ENCODE results near the gene OSBPL6. TPM values are rescaled to one million over a fixed set of nuclear protein-coding genes. Genes with fewer than 3 reads are reported as not detected.

OSBPL6 gene
- total RNA-seq, 4 donors from 2014 or later, result 19.1 to 31.4 (median 21.6) TPM

GRCh38 chr2:178200331-178200730, 6.0 kb downstream of the OSBPL6 start:
- H3K4me3 ChIP-seq (ENCODE audit: low read depth, poor library complexity, severe bottlenecking), result no peak overlapping the region
- DNase-seq (ENCODE audit: low spot score in 2 of 2), result no peak
- TF ChIP-seq POLR2A (IDR thresholded peaks at IDR 0.05) (no peak), CTCF (IDR thresholded peaks at IDR 0.05) (no peak)
- intact Hi-C loops (cut with DNase I; ENCODE audit: low total_unique reads), result no loop called here
- WGBS, 2 donors, result 70 to 86% methylated on average over 1 of the region's 1 CpG

DNA sequence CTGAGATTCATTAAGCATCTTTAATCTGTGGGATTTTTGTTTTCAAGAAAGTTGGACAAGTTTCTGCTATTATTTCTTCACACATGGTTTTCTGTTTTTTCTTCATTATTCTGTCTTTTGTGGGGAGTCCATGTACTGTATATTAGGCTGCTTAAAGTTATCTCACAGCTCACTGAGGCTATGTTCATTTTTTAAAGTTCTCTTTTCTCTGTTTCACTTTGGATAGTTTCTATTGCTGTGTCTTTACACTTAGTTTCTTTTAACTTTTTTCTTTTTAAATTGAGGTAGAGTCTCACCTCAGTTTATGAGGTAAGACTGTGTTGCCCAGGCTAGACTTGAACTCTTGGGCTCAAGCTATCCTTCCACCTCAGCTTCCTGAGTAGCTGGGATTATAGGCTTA, 8.6 kb downstream of the OSBPL6 start:
- TF ChIP-seq POLR2A (IDR thresholded peaks at IDR 0.05) (no peak), CTCF (IDR thresholded peaks at IDR 0.05) (no peak)
- intact Hi-C loops (cut with DNase I; ENCODE audit: low total_unique reads), result no loop called here
- no peak overlapping the region for H3K4me3 ChIP-seq (ENCODE audit: low read depth, poor library complexity, severe bottlenecking)
- no peak for DNase-seq (ENCODE audit: low spot score in 2 of 2)

DNA sequence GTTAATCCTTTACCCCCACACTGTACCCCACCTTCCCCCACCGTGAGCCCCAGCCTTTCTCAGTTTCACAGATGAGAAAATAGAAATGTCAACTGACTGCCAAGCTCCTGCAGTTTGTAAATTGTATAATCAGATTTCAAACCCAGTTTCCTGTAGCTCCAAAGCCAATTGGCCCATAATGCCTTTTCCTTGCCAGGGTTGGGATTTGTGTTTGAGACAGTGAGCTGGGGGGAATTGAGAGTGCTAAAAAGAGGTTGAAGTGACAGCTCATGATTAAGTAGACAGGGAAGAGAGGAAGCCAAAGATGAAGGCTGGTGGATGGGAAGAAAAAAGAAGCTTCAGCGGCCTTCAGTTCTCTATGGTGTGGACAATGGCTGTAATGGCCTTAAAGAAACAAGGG, 10.7 kb downstream of the OSBPL6 start:
- no peak for TF ChIP-seq CTCF (IDR thresholded peaks at IDR 0.05)
- no peak for TF ChIP-seq POLR2A (IDR thresholded peaks at IDR 0.05)
- intact Hi-C loops (cut with DNase I; ENCODE audit: low total_unique reads), result no loop called here
- no peak overlapping the region for H3K4me3 ChIP-seq (ENCODE audit: low read depth, poor library complexity, severe bottlenecking)
- DNase-seq (ENCODE audit: low spot score in 2 of 2), result no peak
- 58 to 67% methylated on average over 2 of the region's 2 CpGs for WGBS, 2 donors

- TF ChIP-seq CTCF (IDR thresholded peaks at IDR 0.05) (no peak), POLR2A (IDR thresholded peaks at IDR 0.05) (no peak)
- 87 to 89% methylated on average over 3 of the region's 3 CpGs for WGBS, 2 donors
- intact Hi-C loops (cut with DNase I; ENCODE audit: low total_unique reads), result no loop called here
Measured at GRCh38 chr2:178205853-178206521, 11.7 kb downstream of the OSBPL6 start.

DNA sequence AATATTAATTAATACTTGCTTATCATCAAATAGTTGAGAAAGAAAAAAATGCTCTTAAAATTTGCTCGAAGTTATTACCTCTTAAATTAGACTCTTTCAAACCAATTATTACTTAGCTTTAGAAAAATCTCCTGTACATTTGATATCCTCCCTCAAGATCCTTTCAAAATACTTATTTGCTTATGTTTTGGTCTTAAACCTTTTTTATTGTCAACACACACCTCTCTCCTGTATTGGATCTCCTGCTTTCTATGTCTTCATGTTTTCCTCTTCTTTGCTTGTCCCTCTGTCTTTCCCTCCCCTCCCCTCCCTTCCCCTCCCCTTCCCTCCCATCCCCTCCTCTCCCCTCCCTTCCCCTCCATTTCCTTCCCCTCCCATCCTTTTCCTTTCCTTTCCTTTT, 14.0 kb downstream of the OSBPL6 start:
- 89 to 93% methylated on average over 1 of the region's 1 CpG for WGBS, 2 donors
- intact Hi-C loops (cut with DNase I; ENCODE audit: low total_unique reads), result no loop called here
- no peak for TF ChIP-seq CTCF (IDR thresholded peaks at IDR 0.05)
- no peak for TF ChIP-seq POLR2A (IDR thresholded peaks at IDR 0.05)
- no peak for DNase-seq (ENCODE audit: low spot score in 2 of 2)
- H3K4me3 ChIP-seq (ENCODE audit: low read depth, poor library complexity, severe bottlenecking), result no peak overlapping the region

More at GRCh38 chr2:178205853-178206521, 11.7 kb downstream of the OSBPL6 start:
- DNase-seq (ENCODE audit: low spot score in 2 of 2), result no peak
- H3K4me3 ChIP-seq (ENCODE audit: low read depth, poor library complexity, severe bottlenecking), result no peak overlapping the region

DNA sequence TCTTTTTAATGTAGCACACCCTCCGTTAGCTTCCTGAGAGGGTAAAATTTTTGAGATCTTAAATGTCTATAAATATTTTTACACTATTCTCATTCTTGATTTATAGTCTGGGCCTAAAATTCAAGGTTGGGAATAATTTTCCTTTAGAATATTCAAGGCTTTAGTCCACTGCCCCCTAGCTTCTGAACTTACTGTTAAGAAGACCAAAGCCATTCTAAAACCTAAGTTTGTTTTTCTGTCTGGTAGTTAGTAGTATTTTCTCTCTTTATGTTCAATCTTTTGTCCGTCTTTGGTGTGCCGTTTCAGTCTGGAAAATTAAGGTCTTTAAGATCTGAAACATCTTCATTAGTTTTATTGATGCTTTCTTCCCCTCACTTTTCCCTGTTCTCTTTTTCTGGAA, 14.5 kb downstream of the OSBPL6 start:
- no peak for TF ChIP-seq POLR2A (IDR thresholded peaks at IDR 0.05)
- TF ChIP-seq CTCF (IDR thresholded peaks at IDR 0.05), result no peak
- DNase-seq (ENCODE audit: low spot score in 2 of 2), result no peak
- 86 to 89% methylated on average over 3 of the region's 3 CpGs for WGBS, 2 donors
- no peak overlapping the region for H3K4me3 ChIP-seq (ENCODE audit: low read depth, poor library complexity, severe bottlenecking)
- intact Hi-C loops (cut with DNase I; ENCODE audit: low total_unique reads), result no loop called here

Data from lower leg skin (tissue), 4 donors.